Stimulated activated CD8-positive, alpha-beta memory T cell treated with anti-CD3 and anti-CD28 coated beads, Interleukin-15, amount 100 ng/mL, for 24 hours (primary cell): ENCODE data around the gene ARRDC5.
"Not testable (repeated sequence)": the region's sequence is repeated elsewhere in the genome, so short reads cannot be mapped to it uniquely, and the experiment has no call there.

ENCODE experiments used
- DNase-seq: peaks from one replicate; pipeline ENCODE4 v3.0.0-alpha.2; 2020; ENCODE audit warnings: low read depth

The ARRDC5 gene

DNA sequence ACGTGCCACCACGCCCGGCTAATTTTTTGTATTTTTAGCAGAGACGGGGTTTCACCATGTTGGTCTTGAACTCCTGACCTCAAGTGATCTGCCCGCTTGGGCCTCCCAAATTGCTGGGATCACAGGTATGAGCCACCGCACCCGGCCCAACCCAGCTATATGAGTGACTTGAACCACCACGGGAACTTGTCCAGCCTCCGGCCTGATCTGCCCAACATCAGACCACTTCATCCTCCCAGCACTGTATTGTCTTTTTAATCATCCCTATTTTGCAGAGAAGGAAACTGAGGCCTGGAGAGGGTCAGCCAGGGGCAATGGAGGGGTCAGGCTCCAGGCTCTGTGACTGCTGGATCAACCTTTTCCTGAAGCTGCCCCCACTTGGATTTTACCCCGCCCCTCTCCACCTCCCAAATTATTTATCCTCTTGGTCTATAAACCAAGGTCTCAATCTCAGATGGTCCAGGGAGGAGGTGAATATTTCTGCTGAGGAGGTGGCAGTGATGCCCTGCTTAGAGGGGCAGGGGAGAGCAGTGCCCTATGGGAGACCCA lies 34.3 kb downstream of the ARRDC5 start:
- no peak for DNase-seq

DNA sequence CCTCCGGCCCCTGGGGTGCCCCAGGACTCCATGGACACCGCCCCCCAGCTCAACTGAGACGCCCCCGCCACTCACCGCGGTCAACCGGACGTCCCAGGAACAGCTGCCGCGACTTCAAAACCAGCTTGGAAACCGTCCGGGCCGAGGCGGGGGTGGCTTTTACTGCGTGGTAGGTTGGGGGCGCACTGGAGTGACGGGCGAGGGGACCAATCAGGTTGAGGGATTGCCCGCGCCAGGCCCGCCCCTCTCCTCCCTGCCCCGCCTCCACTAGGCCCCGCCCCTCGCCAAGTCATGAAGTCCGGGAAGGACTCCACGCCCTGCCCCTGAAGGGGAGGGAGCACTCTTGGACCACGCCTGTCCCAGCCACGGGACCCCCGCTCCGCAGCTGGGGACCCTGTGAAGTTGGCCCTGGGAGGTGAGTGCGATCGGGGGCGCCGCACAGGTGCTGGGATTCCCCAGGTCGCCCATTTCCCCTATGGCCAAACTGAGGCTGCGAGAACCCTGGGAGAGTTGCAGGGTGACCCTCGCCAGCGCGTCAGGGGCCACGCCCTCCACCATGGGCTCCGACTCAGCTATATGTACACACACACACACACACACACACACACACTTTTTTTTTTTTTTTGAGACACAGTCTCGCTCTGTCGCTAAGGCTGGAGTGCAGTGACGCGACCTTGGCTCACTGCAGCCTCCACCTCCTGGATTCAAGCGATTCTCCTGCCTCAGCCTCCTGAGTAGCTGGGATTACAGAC lies 35.0 kb downstream of the ARRDC5 start, which contains the start of gene PLIN3:
TSS of gene PLIN3 (minus strand) at position 134 of the 752 bp plus-strand sequence. CDS start 6,273 bp downstream, outside the sequence.
- peak; percentile 92 for DNase-seq

DNA sequence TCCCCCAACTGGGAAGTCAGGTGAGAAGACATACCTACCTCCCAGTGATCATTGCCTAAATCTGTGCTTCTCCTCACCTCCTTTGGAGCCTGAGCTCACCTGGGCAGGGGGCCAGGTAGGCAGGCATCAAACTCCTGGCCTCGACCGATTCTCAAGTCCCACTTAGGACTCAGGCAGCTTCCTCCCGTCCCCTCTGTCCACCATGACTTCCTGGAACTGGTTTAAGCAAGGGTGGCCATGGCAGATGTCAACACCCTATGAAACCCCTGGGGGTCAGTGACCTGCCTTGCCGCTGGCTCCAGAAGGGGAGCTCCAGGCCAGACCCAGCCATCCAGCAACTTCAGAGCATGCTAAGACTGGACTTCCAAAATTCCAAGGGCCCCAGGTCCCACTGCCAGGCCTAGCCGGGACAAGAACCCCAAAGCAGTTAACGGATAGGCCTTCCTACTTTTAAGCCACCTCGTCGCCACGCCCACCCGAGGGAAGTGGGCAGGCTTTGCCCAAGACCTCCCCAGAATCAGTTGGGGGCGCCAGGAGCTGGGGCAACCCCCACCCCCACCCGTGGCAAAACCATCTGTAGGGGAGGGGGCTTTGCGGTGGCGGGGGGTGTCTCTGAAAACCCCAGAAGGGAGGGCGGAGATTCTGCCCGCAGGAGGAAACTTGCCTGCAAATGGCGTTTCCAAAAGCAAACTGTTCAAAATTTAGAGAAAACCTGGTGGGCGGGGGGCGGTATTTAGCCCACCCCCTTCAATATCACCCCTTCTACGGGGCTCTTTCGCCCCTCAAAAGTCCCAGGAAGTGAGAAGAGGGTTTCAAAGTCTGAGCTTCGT lies 35.9 kb downstream of the ARRDC5 start:
- DNase-seq = no peak

DNA sequence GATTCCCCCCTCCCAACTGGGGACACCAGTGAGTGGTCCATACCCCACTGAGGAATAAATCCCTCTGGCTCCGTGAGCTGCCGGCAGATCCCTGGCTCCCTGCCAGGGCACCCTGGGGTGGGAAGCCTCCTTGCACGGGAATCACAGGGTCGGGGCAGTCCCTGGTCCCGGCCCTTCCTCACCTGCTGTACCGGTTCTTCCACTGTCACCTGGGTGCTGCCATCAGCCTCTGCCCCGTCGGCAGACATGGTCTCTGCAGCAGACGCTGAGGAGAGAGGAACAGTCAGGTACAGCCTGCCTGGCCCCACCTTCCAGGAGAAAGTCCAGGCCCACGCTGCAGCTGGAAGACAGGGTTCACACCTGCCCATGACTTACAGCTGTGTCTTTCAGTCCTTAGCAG lies 41.5 kb downstream of the ARRDC5 start:
- DNase-seq = no peak

DNA sequence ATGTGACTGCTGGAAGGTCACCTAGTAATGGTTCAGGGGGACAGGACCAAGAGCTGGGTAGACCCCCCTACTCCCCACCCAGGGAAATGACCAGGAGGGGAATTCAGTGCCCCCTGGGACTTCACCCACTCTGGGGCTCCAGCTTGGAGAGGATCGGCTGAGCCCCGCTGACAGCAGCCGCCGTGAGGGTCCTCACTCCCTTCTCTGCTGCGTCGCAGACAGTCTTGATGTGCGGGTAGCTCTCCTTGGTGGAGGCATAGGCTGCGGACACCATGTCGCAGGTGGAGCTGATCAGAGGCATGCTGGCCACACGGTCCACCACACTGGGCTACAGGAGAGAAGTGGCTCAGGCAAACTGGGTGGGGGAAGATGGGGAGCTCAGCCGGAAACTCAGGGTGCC lies 43.0 kb downstream of the ARRDC5 start:
- DNase-seq = no peak

DNA sequence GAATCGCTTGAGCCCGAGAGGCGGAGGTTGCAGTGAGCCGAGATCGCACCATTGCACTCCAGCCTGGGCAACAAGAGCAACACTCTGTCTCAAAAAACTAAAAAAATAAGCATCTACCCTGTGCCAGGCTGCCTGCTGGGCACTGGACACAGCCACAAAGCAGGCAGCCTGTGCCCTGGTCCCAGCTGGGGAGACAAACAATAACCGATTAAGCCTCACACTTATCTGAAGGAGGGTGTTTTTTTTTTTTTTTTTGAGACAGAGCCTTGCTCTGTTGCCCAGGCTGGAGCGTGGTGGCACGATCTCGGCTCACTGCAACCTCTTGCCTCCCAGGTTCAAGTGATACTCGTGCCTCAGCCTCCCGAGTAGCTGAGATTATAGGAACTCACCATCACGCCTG lies 46.2 kb downstream of the ARRDC5 start:
- DNase-seq = not testable (repeated sequence)

DNA sequence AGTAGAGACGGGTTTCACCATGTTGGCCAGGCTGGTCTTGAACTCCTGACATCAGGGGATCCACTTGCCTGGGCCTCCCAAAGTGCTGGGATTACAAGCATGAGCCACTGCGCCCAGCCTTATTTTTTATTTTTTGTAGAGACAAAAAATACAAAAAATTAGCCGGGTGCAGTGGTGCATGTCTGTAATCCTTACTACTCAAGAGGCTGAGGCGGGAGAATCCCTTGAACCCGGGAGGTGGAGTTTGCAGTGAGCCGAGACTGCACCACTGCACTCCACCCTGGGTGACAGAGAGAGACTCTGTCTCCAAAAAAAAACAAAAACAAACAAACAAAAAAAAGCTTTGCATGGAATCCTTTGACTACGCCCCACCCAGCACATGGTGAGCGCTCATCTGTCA lies 49.2 kb downstream of the ARRDC5 start:
- DNase-seq = not testable (repeated sequence)

DNA sequence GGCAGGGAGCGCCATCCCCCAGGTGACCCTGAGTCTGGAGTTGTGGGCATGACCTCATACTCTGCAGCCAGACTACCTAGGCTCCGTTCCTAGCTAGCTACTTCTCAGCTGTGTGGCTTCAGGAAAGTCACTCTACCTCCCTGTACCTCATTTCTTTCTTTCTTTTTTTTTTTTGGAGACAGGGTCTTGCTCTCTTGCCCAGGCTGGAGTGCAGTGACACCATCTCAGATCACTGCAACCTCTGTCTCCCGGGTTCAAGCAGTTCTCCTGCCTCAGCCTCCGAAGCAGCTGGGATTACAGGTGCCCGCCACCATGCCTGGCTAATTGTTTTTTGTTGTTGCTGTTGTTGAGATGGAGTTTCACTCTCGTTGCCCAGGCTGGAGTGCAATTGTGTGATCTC lies 50.2 kb downstream of the ARRDC5 start:
- no peak for DNase-seq

DNA sequence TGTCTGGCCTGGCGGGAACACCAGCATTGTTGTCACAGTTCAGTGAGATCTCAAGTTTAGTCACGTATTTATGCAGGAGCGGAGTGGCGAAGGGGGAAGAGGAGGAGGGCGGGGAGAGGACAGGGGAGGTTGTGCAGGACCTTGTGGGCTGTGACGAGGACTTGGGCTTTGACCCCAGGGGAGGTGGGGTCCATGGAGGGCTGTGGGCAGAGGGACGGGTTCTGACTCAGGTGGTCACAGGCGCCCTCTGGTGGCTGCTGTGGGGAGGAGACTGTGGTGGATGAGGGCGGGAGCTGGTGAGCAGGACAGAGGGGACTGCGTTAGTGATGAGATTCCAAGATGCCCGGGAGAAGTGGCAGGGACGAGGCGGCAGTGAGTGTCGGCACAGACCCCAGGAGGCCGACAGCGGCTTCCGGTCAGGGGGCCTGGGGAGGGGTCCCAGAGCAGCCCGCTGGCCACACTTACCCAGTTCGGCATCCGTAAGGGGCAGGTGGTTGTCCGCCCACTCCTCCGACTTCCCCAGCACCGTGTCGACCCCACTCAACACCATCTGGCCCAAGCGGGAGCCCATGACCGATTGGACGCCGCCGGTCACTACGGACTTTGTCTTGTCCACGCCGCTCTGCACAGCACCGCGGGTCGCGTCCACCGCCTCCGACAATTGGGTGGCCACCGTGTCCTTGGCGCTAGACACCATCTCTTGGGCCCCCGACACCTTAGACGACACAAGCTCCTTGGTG lies 51.0 kb downstream of the ARRDC5 start:
- DNase-seq = peak; percentile 61

DNA sequence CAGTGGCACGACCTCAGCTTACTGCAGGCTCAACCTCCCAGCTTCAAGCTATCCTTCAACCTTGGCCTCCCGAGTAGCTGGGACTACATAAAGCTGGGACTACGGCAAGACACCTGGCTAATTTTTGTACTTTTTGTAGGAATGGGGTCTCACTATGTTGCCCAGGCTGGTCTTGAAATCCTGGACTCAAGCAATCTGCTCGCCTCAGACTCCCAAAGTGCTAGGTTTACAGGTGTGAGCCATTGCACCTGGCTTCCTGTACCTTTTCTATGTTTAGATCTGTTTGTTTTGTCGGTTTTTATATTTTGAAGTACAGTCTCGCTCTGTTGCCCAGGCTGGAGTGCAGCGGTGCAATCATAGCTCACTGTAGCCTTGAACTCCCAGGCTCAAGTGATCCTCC lies 53.7 kb downstream of the ARRDC5 start:
- no peak for DNase-seq

DNA sequence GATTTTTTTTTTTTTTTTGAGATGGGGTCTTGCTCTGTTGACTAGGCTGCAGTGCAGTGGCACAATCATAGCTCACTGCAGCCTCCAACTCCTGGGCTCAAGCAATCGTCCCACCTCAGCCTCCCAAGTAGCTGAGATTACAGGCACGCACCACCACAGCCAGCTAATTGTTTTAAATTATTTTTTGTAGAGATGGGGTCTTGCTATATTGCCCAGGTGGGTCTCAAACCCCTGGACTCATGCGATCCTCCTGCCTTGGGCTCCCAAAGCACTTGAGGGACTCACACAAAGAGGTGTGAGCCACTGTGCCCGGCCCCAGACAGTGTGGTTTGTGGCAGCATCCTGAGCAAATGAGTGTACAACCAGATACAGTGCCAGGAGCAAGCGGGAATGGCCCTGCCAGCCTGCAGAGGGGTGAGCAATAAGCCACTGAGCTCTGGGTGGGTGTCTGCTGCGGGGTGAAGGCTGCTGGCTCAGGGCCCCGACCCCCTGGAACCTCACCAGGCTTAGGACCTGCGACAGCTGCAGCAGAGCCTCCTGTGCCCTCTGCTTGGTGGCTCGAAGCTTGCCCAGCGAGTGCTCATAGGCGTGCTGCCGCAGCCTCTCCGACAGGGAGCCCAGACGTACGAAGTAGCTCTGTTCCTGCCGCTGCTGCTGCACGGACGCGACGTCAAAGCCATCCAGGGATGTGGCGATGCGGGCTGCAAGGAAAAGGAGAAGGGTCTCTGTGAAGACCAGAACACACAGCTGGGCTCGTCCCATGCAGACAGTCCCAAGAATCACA lies 55.3 kb downstream of the ARRDC5 start:
- no peak for DNase-seq

DNA sequence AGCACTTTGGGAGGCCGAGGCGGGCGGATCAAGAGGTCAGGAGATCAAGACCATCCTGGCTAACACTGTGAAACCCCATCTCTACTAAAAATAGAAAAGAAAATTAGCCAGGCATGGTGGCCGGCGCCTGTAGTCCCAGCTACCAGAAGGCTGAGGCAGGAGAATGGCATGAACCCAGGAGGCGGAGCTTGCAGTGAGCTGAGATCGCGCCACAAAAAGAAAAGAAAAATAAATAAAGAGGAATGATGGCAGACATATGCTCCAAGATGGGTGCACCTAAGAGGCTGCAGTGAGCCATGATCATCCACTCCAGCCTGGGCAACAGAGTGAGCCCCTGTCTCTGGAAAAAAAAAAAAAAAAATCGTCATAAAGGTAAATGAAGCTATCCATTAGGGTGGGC lies 56.7 kb downstream of the ARRDC5 start:
- DNase-seq = not testable (repeated sequence)

DNA sequence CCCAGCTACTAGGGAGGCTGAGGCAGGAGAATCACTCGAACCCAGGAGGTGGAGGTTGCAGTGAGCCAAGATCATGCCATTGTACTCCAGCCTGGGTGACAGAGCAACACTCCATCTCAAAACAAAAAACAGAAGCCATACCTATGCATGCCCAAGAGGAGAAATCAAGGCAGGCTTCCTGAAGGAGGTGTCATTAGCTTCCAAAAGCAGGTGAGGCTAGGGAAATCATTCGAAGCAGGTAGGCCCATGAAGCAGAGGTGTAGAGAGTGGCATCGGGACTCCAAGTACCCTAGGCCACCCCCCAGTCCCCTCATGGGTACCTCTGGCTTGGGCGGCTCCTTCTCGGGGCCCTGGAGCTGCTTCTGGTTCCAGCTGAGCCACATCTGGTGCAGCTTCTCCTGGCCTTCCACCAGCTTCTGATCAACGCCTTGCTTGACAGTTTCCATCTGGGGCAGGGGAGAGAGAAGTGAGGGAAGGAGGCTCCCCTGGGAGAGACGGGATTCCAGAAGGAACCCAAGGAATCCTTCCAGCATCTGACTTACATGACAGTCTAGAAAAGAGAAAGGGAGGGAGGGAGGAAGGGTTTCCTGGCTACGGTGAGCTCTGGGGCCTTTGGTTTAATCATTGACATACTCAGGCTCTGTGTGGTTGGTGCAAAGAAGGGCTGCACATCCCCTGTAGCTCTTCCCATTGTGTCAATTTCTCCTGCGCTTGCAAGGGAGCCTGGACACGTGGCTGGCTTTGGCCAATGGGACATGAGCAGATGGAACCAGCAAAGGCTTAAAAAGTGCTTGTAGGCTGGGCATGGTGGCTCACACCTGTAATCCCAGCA lies 58.1 kb downstream of the ARRDC5 start:
- no peak for DNase-seq

DNA sequence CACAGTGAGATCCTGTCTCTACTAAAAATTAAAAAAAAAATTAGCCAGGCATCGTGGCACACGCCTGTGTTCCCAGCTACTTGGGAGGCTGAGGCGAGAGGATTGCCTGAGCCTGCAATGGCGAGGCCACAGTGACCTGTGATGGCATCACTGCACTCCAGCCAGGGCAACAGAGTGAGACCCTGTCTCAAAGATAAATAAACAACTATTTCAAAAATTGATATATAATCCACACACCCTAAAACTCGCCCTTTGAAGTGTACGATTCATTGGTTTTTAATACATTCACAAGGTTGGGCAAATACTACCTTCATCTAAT lies 59.1 kb downstream of the ARRDC5 start:
- no peak for DNase-seq
